ENCODE measurements around the gene MAN1C1.
"Not testable (repeated sequence)": the region's sequence is repeated elsewhere in the genome, so short reads cannot be mapped to it uniquely, and the experiment has no call there.

Gene MAN1C1

DNA sequence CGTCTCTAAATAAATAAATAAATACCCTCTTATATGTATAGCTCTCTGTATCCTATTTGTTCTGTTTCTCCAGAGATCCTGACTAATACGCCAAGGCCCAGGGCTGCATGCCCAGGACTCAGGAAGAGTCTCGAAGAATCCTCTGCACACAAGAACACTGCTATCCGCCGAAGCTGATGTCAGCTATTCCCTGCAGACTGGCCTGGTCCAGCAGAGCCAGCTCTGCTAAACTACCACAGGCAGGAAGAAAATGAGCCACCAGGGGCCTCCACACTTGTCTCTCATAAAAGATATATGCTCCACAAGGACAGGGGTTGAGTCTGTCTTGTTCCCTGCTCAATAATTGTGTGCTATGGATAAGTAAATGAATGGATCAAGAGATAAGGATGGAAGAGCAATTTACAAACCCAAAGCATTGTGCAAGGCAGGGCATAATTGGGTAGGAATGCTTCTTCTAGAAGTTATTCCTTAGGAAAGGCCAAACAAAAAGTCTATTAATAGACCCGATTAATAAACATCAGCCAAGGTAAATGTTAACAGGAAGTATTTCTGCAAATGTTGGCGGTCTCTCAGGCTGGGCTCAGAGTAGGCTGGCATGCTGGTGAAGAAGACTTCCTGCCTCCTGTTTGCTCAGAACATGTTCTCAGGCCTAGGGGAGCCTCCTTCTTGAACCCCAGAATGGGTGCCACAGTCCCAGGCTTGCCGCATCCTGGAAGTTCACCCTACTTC lies 26.3 kb upstream of the MAN1C1 start:
- Histone ChIP-seq H3K9me3 (ENCODE audit: insufficient read depth, low read length) (no peaks in the 10 kb centered on the region), H3F3A (ENCODE audit: insufficient read depth) (no peaks in the 10 kb centered on the region), H3K4me2 (ENCODE audit: low read depth, low read length, poor library complexity, severe bottlenecking) (no peak overlapping the region), H3K27me3 (ENCODE audit: low read length) (no peaks in the 10 kb centered on the region), H3K79me2 (ENCODE audit: insufficient read depth, low read length) (no peaks in the 10 kb centered on the region), H3K9ac (ENCODE audit: low read length) (no peak overlapping the region), H3K9me2 (replicated peaks; ENCODE audit: insufficient read depth, low read length) (no peaks in the 10 kb centered on the region), H3K36me3 (ENCODE audit: low read length) (no peaks in the 10 kb centered on the region), H4K20me1 (ENCODE audit: low read depth, low read length) (no peaks in the 10 kb centered on the region), H3K27ac (ENCODE audit: low read depth, low read length) (no peak overlapping the region), H3K4me3 (ENCODE audit: insufficient read depth, low read length, poor library complexity, severe bottlenecking) (no peak overlapping the region), H2AFZ (ENCODE audit: low read depth, low read length, severe bottlenecking) (no peak overlapping the region)
- TF ChIP-seq EZH2phosphoT487 (conservative IDR thresholded peaks at IDR 0.05; ENCODE audit: low read length) = no peak
- TF ChIP-seq, protein P1, sequence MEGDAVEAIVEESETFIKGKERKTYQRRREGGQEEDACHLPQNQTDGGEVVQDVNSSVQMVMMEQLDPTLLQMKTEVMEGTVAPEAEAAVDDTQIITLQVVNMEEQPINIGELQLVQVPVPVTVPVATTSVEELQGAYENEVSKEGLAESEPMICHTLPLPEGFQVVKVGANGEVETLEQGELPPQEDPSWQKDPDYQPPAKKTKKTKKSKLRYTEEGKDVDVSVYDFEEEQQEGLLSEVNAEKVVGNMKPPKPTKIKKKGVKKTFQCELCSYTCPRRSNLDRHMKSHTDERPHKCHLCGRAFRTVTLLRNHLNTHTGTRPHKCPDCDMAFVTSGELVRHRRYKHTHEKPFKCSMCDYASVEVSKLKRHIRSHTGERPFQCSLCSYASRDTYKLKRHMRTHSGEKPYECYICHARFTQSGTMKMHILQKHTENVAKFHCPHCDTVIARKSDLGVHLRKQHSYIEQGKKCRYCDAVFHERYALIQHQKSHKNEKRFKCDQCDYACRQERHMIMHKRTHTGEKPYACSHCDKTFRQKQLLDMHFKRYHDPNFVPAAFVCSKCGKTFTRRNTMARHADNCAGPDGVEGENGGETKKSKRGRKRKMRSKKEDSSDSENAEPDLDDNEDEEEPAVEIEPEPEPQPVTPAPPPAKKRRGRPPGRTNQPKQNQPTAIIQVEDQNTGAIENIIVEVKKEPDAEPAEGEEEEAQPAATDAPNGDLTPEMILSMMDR (IDR thresholded peaks at IDR 0.05; ENCODE audit: insufficient read depth, low read length, poor library complexity, severe bottlenecking) = no peak

DNA sequence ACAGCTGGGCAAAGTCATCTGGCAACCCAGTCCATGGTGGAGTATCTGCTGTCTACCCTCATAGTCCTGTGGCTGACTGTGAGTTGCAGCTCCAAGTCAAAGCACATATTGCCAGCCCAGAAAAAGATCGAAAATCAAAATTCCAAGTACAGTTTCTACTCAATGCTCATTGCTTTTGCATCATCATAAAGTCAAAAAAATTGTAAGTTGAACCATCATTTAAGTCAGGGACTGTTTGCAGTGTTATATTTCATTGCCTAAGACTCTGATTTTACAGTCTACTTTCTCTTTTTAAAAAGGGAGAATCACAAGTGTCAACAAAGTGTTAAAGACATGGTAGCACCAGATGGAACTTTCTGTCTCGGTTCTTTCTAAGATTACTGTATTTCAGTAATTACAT lies 22.7 kb upstream of the MAN1C1 start:
- no peaks in the 10 kb centered on the region for H3K36me3 ChIP-seq (ENCODE audit: low read length)
- no peak overlapping the region for H3K4me2 ChIP-seq (ENCODE audit: low read depth, low read length, poor library complexity, severe bottlenecking)
- H3K4me3 ChIP-seq (ENCODE audit: insufficient read depth, low read length, poor library complexity, severe bottlenecking) = no peak overlapping the region
- no peaks in the 10 kb centered on the region for H3K27me3 ChIP-seq (ENCODE audit: low read length)
- no peaks in the 10 kb centered on the region for H3F3A ChIP-seq (ENCODE audit: insufficient read depth)
- H4K20me1 ChIP-seq (ENCODE audit: low read depth, low read length) = no peaks in the 10 kb centered on the region
- H3K9ac ChIP-seq (ENCODE audit: low read length) = no peak overlapping the region
- no peaks in the 10 kb centered on the region for H3K9me3 ChIP-seq (ENCODE audit: insufficient read depth, low read length)
- no peak overlapping the region for H2AFZ ChIP-seq (ENCODE audit: low read depth, low read length, severe bottlenecking)
- TF ChIP-seq, protein P1 (IDR thresholded peaks at IDR 0.05; ENCODE audit: insufficient read depth, low read length, poor library complexity, severe bottlenecking) = no peak
- no peak for TF ChIP-seq EZH2phosphoT487 (conservative IDR thresholded peaks at IDR 0.05; ENCODE audit: low read length)
- no peaks in the 10 kb centered on the region for H3K79me2 ChIP-seq (ENCODE audit: insufficient read depth, low read length)
- H3K27ac ChIP-seq (ENCODE audit: low read depth, low read length) = no peak overlapping the region
- no peaks in the 10 kb centered on the region for H3K9me2 ChIP-seq (replicated peaks; ENCODE audit: insufficient read depth, low read length)

DNA sequence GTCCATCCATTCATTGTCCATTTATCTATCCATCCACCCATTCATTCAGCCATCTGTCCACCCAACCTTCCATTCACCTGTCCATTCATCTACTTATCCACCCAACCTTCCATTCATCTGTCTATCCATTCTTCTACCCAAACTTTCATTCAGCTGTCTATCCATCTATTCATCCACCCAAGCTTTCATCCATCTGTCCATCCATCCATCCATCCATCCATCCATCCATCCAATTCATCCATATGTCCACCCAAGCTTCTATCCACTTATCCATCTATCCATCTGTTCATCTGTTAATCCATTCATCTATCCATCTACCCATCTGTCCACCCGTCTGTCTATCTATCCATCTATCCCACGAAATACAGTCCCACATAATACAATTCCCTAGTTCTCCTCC lies 21.6 kb upstream of the MAN1C1 start:
- no peaks in the 10 kb centered on the region for H3K36me3 ChIP-seq (ENCODE audit: low read length)
- H4K20me1 ChIP-seq (ENCODE audit: low read depth, low read length) = no peaks in the 10 kb centered on the region
- H3K9ac ChIP-seq (ENCODE audit: low read length) = no peak overlapping the region

DNA sequence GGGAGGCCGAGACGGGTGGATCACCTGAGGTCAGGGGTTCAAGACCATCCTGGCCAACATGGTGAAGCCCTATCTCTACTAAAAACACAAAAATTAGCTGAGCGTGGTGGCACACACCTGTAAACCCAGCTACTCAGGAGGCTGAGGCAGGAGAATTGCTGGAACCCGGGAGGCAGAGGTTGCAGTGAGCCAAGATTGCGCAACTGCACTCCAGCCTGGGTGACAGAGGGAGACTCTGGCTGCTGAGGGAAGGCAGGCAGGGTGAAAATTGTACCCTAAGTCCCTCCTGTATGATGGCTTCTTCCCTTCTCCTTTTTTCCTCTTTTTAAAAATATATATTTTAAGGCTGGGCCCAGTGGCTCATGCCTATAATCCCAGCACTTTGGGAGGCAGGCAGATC lies 19.9 kb upstream of the MAN1C1 start:
- not testable (repeated sequence) for H2AFZ ChIP-seq (ENCODE audit: low read depth, low read length, severe bottlenecking); H3K27ac ChIP-seq (ENCODE audit: low read depth, low read length); H3K4me2 ChIP-seq (ENCODE audit: low read depth, low read length, poor library complexity, severe bottlenecking); H3K79me2 ChIP-seq (ENCODE audit: insufficient read depth, low read length); H3K27me3 ChIP-seq (ENCODE audit: low read length); H3K9me3 ChIP-seq (ENCODE audit: insufficient read depth, low read length); H3K9ac ChIP-seq (ENCODE audit: low read length); H3F3A ChIP-seq (ENCODE audit: insufficient read depth); H3K9me2 ChIP-seq (replicated peaks; ENCODE audit: insufficient read depth, low read length); H3K4me3 ChIP-seq (ENCODE audit: insufficient read depth, low read length, poor library complexity, severe bottlenecking); H3K36me3 ChIP-seq (ENCODE audit: low read length); H4K20me1 ChIP-seq (ENCODE audit: low read depth, low read length)

More for the DNA sequence above, 21.6 kb upstream of the MAN1C1 start:
- no peak overlapping the region for H3K4me3 ChIP-seq (ENCODE audit: insufficient read depth, low read length, poor library complexity, severe bottlenecking)
- no peaks in the 10 kb centered on the region for H3K9me3 ChIP-seq (ENCODE audit: insufficient read depth, low read length)
- no peak overlapping the region for H3K4me2 ChIP-seq (ENCODE audit: low read depth, low read length, poor library complexity, severe bottlenecking)
- no peaks in the 10 kb centered on the region for H3K79me2 ChIP-seq (ENCODE audit: insufficient read depth, low read length)
- no peaks in the 10 kb centered on the region for H3K9me2 ChIP-seq (replicated peaks; ENCODE audit: insufficient read depth, low read length)
- H3F3A ChIP-seq (ENCODE audit: insufficient read depth) = no peaks in the 10 kb centered on the region
- H2AFZ ChIP-seq (ENCODE audit: low read depth, low read length, severe bottlenecking) = no peak overlapping the region
- no peaks in the 10 kb centered on the region for H3K27me3 ChIP-seq (ENCODE audit: low read length)
- H3K27ac ChIP-seq (ENCODE audit: low read depth, low read length) = no peak overlapping the region
- TF ChIP-seq EZH2phosphoT487 (conservative IDR thresholded peaks at IDR 0.05; ENCODE audit: low read length) = no peak
- TF ChIP-seq, protein P1 (IDR thresholded peaks at IDR 0.05; ENCODE audit: insufficient read depth, low read length, poor library complexity, severe bottlenecking) = no peak
